Adrenal gland (tissue), 12 donors: Measurements from ENCODE around the gene NF1. TPM values are rescaled to one million over a fixed set of nuclear protein-coding genes. Genes with fewer than 3 reads are reported as not detected.

Experiments used
- DNase-seq, 7 donors: peaks; one replicate each; pipeline ENCODE4 v3.0.0-alpha.2; 2019 to 2020
- H3K27ac ChIP-seq, 5 donors: fragments of 200-600 bp; sonication (generic) in 4 of 5; 1 replicate in 3 of 5; 2 replicates in 2 of 5; pipeline versions ENCODE4 v1.5.1 to v1.8.0; 2016 to 2020; ENCODE audit warnings: mild to moderate bottlenecking in 1 of 5
- H3K27me3 ChIP-seq: fragments of 200-600 bp; 2 replicates; pipeline ENCODE4 v1.8.0; 2021
- H3K36me3 ChIP-seq, 2 donors: fragments of 200-600 bp; replicated peaks in 1 of 2; 1 replicate in 1 of 2; 2 replicates in 1 of 2; pipeline versions ENCODE4 v1.5.1 to v1.8.0; 2018 to 2022
- H3K4me1 ChIP-seq, 2 donors: fragments of 200-600 bp; replicated peaks in 1 of 2; 1 replicate in 1 of 2; 2 replicates in 1 of 2; pipeline versions ENCODE4 v1.5.1 to v1.8.0; 2018 to 2021
- H3K4me3 ChIP-seq, 4 donors: fragments of 200-600 bp; sonication (generic) in 3 of 4; one replicate each; pipeline ENCODE4 v1.5.1; 2016 to 2018
- H3K9me3 ChIP-seq, 3 donors: fragments of 200-600 bp; sonication (generic) in 1 of 3; replicated peaks in 1 of 3; 1 replicate in 2 of 3; 2 replicates in 1 of 3; pipeline versions ENCODE4 v1.5.1 to v1.8.0; 2016 to 2021
- POLR2A ChIP-seq, 2 donors: fragments of 450-650 bp; IDR thresholded peaks; one replicate each; pipeline ENCODE4 v1.6.1; 2017; ENCODE audit warnings: antibody characterized with exemption in 2 of 2, mild to moderate bottlenecking in 2 of 2, moderate library complexity in 1 of 2
- WGBS, 4 donors: extraction: QIAGEN DNeasy Blood & Tissue Kit in 2 of 4; methylation state at CpG; one replicate each; pipeline versions ENCODE4 v1.1.5 to v1.1.7; 2013 to 2017; 5-methylcytosine and 5-hydroxymethylcytosine counted together
- intact Hi-C, 2 donors: fragments of 100-400 bp; cut with DNase I; formaldehyde crosslinking; loops; one replicate each; pipeline versions ENCODE4 v1.14.1 to v1.15.0; 2022 to 2023
- polyA plus RNA-seq, 3 donors: library from polyadenylated mRNA; stranded (reverse); fragments of 200-250 nt in 2 of 3; fragments of 350-450 nt in 1 of 3; fragmentation: Illumina TruSeq in 1 of 3; extraction: RNeasy Lipid Tissue Mini Kit (QIAGEN cat#74804) in 1 of 3; gene quantifications; one replicate each; pipeline ENCODE4 v1.2.3, GENCODE V29; 2013 to 2014
- total RNA-seq, 9 donors: library from RNA; depleted of rRNA in 4 of 9; stranded (reverse); fragments of >200 nt in 4 of 9; fragments of 120-200 nt in 1 of 9; fragmentation: NEBNext Ultra II Directional in 1 of 9; extraction: Animal tissue kit (Norgen Biotek cat#: 25700) in 1 of 9; gene quantifications; one replicate each; pipeline versions ENCODE4 v1.1.0 to v1.2.4, GENCODE V29; 2013 to 2023
- TF ChIP-seq, protein P1 (sequence below), 6 experiments: fragments of 450-650 bp in 4 of 6; fragments of 200-600 bp in 2 of 6; sonication (generic) in 1 of 6; IDR thresholded peaks; 1 replicate in 5 of 6; 2 replicates in 1 of 6; pipeline versions ENCODE4 v1.5.1 to v1.8.0; 2016 to 2021; ENCODE audit warnings: antibody characterized with exemption in 6 of 6, mild to moderate bottlenecking in 2 of 6, moderate library complexity in 1 of 6
- donor health status: healthy with polysubstance abuse.
- donor health status: Bipolar disorder and iron deficiency.
- donor health status: DM: yes; HTN: yes; CAD: no.
- donor health status: DM: no; HTN: no; CAD: no.
- donor health status: DM: no; HTN: no; CAD: no.
- donor health status: DM: yes; HTN: yes; CAD: no.

Gene NF1
- total and polyA plus RNA-seq, 12 donors: 8.8 to 91.3 (median 53.5) TPM

DNA sequence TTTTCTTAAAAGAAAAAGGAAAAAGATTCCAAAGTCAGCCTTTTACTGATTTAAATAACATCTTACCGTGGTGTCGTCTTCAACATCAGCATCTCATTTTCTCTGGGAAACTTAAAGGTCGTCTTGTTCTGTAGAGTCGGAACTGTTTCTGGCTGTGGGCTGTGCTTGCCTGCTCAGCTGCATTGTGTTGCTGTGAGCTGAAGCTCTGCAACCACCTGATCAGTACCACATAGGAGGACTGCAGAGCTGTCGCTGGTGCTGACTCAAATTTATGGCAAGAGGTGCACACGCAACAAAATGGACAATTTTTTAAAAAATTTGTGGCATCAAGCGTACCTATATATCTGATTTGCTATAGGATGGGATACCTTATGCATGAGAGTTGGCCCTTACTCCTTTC lies 202.3 kb downstream of the NF1 start, which contains the start of gene OMG:
OMG (minus strand) TSS at position 150 of the 400 bp plus-strand sequence. CDS start 908 bp downstream, outside the sequence.
- Histone ChIP-seq H3K4me3 (no peak within 1 kb of the TSS), H3K27ac (no peak within 1 kb of the TSS), H3K9me3 (no peaks in the 10 kb centered on the region), H3K27me3 (no peaks in the 10 kb centered on the region), H3K36me3 (no peaks in the 10 kb centered on the region), H3K4me1 (no peaks in the 10 kb centered on the region)
- DNase-seq: no peak
- TF ChIP-seq, protein P1, sequence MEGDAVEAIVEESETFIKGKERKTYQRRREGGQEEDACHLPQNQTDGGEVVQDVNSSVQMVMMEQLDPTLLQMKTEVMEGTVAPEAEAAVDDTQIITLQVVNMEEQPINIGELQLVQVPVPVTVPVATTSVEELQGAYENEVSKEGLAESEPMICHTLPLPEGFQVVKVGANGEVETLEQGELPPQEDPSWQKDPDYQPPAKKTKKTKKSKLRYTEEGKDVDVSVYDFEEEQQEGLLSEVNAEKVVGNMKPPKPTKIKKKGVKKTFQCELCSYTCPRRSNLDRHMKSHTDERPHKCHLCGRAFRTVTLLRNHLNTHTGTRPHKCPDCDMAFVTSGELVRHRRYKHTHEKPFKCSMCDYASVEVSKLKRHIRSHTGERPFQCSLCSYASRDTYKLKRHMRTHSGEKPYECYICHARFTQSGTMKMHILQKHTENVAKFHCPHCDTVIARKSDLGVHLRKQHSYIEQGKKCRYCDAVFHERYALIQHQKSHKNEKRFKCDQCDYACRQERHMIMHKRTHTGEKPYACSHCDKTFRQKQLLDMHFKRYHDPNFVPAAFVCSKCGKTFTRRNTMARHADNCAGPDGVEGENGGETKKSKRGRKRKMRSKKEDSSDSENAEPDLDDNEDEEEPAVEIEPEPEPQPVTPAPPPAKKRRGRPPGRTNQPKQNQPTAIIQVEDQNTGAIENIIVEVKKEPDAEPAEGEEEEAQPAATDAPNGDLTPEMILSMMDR (IDR thresholded peaks at IDR 0.05): no peak
- no peak for TF ChIP-seq POLR2A (IDR thresholded peaks at IDR 0.05)
- 82 to 90% (median 87%) methylated on average over 7 of the region's 7 CpGs for WGBS, 4 donors
- intact Hi-C loops: no loop called here

GRCh38 chr17:31299624-31300023 lies 204.8 kb downstream of the NF1 start:
- no peaks in the 10 kb centered on the region for H3K36me3 ChIP-seq
- no peaks in the 10 kb centered on the region for H3K27me3 ChIP-seq
- H3K4me3 ChIP-seq: no peak overlapping the region
- no peaks in the 10 kb centered on the region for H3K4me1 ChIP-seq
- intact Hi-C loops: no loop called here
- no peaks in the 10 kb centered on the region for H3K9me3 ChIP-seq
- TF ChIP-seq POLR2A (IDR thresholded peaks at IDR 0.05): no peak
- TF ChIP-seq, protein P1 (IDR thresholded peaks at IDR 0.05): no peak
- no peak for DNase-seq
- H3K27ac ChIP-seq: no peak overlapping the region

- Histone ChIP-seq H3K4me1 (no peaks in the 10 kb centered on the region), H3K27ac (no peak overlapping the region), H3K27me3 (no peaks in the 10 kb centered on the region), H3K36me3 (no peaks in the 10 kb centered on the region), H3K4me3 (no peak overlapping the region), H3K9me3 (no peaks in the 10 kb centered on the region)
- intact Hi-C loops: no loop called here
- 68 to 76% (median 74%) methylated on average over 1 of the region's 1 CpG for WGBS, 4 donors
- no peak for DNase-seq
- TF ChIP-seq, protein P1 (IDR thresholded peaks at IDR 0.05): no peak
- no peak for TF ChIP-seq POLR2A (IDR thresholded peaks at IDR 0.05)
These were observed 212.9 kb downstream of the NF1 start for GRCh38 chr17:31307640-31308039.

DNA sequence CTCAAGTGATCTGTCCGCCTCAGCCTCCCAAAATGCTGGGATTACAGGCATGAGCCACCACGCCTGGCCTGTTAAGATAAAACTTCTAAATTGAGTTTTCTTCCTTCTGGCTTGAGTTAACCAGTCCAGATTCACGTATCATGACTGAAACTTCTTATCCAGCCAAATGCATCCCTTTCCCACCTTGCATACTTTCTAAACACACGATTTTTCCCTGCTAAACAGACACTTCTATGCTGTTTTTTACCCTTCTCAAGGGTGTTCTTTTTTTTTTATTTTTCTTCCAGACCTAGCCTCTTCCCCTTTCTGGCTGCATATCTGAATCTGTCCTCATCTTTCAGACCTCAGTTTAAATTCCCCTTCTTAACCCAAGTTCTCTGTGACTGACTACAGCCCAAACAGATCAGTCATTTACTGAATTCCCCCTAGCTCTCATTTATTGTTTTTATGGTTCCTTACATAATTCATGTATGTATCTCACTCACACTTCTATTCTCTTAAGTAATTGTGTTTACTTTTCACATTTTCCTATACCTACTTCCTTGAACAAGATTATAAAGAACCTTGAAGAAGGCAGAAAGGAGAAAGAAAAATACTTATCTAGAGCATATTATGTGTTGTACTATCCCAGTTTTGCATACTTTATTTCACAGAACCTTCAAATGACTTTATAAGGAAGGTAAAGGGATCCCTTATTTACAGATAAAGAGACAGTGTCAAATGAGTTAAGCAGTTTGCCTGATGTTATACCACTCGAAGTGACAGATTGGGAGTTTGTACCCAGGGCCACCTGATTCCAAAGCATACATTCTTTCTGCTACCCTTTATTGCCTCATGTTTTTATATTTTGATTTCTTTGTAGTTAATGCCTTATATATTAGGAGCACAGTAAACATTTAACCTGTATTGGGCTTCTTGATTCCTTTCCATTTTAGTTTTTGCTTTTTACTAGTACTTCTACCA lies 213.9 kb downstream of the NF1 start:
- peaks cover 0 to under 1% of the 10 kb centered on the region in 2 donors for H3K4me1 ChIP-seq
- no peak overlapping the region for H3K4me3 ChIP-seq
- DNase-seq: no peak
- H3K27me3 ChIP-seq: no peaks in the 10 kb centered on the region
- TF ChIP-seq POLR2A (IDR thresholded peaks at IDR 0.05): no peak
- TF ChIP-seq, protein P1 (IDR thresholded peaks at IDR 0.05): no peak
- intact Hi-C loops: no loop called here
- H3K9me3 ChIP-seq: no peaks in the 10 kb centered on the region
- no peak overlapping the region for H3K27ac ChIP-seq
- WGBS, 4 donors: 74 to 79% (median 78%) methylated on average over 5 of the region's 5 CpGs
- H3K36me3 ChIP-seq: no peaks in the 10 kb centered on the region
